Loucy (cell line): ENCODE data around the gene KIRREL3.

Experiments
- H2AFZ ChIP-seq: fragments of 200-600 bp; sonication (generic); 2 replicates; pipeline ENCODE4 v1.6.0; 2016; ENCODE audit warnings: antibody characterized with exemption, mild to moderate bottlenecking, low read length, moderate library complexity
- H3F3A ChIP-seq: fragments of 200-600 bp; 2 replicates; pipeline ENCODE4 v1.6.0; 2016; ENCODE audit warnings: antibody characterized with exemption, low read depth, mild to moderate bottlenecking
- H3K27me3 ChIP-seq: fragments of 200-600 bp; sonication (generic); 2 replicates; pipeline ENCODE4 v1.6.1; 2014; ENCODE audit warnings: low read length, mild to moderate bottlenecking; ENCODE audit not compliant: insufficient read depth, poor library complexity, severe bottlenecking
- H3K36me3 ChIP-seq: fragments of 200-600 bp; sonication (generic); 2 replicates; pipeline ENCODE4 v1.6.1; 2016; ENCODE audit warnings: low read length; ENCODE audit not compliant: insufficient read depth
- H3K4me1 ChIP-seq: fragments of 200-600 bp; sonication (generic); 2 replicates; pipeline ENCODE4 v1.5.1; 2014; ENCODE audit warnings: low read length, mild to moderate bottlenecking; ENCODE audit not compliant: insufficient read depth, poor library complexity, severe bottlenecking
- H3K4me2 ChIP-seq: fragments of 200-600 bp; sonication (generic); 2 replicates; pipeline ENCODE4 v1.6.0; 2014; ENCODE audit warnings: antibody characterized with exemption, low read length, low read depth, mild to moderate bottlenecking; ENCODE audit not compliant: poor library complexity, severe bottlenecking
- H3K4me3 ChIP-seq: fragments of 200-600 bp; sonication (generic); 2 replicates; pipeline ENCODE4 v1.5.1; 2014; ENCODE audit warnings: low read length, mild to moderate bottlenecking, mixed read lengths; ENCODE audit not compliant: poor library complexity, severe bottlenecking
- H3K79me2 ChIP-seq: fragments of 200-600 bp; sonication (generic); 2 replicates; pipeline ENCODE4 v1.6.1; 2014; ENCODE audit warnings: low read length; ENCODE audit not compliant: insufficient read depth
- H3K9ac ChIP-seq: fragments of 200-600 bp; sonication (generic); 2 replicates; pipeline ENCODE4 v1.6.0; 2014; ENCODE audit warnings: mild to moderate bottlenecking, low read depth, low read length, moderate library complexity; ENCODE audit not compliant: poor library complexity, severe bottlenecking
- H3K9me2 ChIP-seq: fragments of 200-600 bp; sonication (generic); replicated peaks from 2 replicates; pipeline ENCODE4 v1.6.1; 2016; ENCODE audit warnings: low read depth, low read length, mixed read lengths
- H3K9me3 ChIP-seq: fragments of 200-600 bp; sonication (generic); 2 replicates; pipeline ENCODE4 v1.6.1; 2014; ENCODE audit warnings: mild to moderate bottlenecking, antibody characterized with exemption, low read length, low read depth; ENCODE audit not compliant: insufficient read depth
- H4K20me1 ChIP-seq: fragments of 200-600 bp; sonication (generic); 2 replicates; pipeline ENCODE4 v1.6.0; 2014; ENCODE audit warnings: antibody characterized with exemption, low read length, mild to moderate bottlenecking; ENCODE audit not compliant: insufficient read depth, poor library complexity, severe bottlenecking
- EZH2phosphoT487 ChIP-seq: fragments of 200-600 bp; IDR thresholded peaks from 2 replicates; pipeline ENCODE4 v1.6.1; 2018; ENCODE audit warnings: antibody characterized with exemption, mild to moderate bottlenecking, moderate library complexity, borderline replicate concordance
- TF ChIP-seq, protein P1 (sequence below): fragments of 200-600 bp; sonication (generic); conservative IDR thresholded peaks from 2 replicates; pipeline ENCODE4 v1.5.1; 2014; ENCODE audit warnings: mild to moderate bottlenecking, antibody characterized with exemption, low read length

Gene KIRREL3

DNA sequence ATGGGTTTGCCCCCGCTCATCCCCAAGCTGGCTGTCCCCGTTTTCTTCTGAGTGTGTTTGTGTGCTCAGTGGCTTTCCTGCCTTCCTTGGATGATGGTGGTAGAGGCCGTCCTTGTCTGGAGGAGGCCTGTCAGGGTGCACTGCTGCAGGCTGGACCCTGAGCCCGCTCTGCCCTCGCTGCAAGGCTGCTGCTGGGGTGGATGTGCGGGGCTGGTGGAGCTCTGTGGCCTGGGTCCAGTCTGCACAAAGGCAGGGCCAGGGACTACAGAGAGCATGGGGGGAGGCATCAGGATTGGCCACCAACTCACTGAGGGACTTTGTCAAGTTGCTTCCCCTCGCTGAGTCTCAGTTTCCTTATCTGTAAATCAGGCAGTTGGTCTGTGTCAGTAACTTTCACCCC lies 275.0 kb downstream of the KIRREL3 start:
- no peak overlapping the region for H3K4me3 ChIP-seq

DNA sequence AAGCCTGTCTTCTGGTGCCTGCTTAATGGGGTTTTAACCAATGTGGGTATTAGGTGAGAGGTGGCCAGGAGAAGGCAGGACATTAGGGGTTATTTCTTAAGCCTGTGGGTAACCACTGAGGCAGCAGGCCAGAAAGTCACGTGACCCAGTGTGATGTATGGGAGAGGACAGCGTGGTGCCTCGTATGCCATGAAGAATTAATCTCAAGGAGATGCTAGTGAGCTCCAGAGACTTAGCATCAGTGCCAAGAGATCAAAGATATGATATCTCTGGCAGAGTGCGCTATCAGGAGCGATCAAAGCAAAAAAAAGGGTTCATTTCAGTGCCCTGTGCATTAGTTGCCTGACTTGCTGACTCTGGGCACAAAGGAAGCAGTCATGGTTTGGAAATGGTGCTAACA lies 275.5 kb downstream of the KIRREL3 start:
- H3K4me3 ChIP-seq, result no peak overlapping the region
- H3K27me3 ChIP-seq, result no peaks in the 10 kb centered on the region
- H3F3A ChIP-seq, result no peaks in the 10 kb centered on the region
- no peak overlapping the region for H3K4me2 ChIP-seq
- H2AFZ ChIP-seq, result no peak overlapping the region
- no peaks in the 10 kb centered on the region for H4K20me1 ChIP-seq
- 0 out of 2 replicates have a peak, but pooled peaks cover 3% of the 10 kb centered on the region for H3K9me3 ChIP-seq
- TF ChIP-seq, protein P1, sequence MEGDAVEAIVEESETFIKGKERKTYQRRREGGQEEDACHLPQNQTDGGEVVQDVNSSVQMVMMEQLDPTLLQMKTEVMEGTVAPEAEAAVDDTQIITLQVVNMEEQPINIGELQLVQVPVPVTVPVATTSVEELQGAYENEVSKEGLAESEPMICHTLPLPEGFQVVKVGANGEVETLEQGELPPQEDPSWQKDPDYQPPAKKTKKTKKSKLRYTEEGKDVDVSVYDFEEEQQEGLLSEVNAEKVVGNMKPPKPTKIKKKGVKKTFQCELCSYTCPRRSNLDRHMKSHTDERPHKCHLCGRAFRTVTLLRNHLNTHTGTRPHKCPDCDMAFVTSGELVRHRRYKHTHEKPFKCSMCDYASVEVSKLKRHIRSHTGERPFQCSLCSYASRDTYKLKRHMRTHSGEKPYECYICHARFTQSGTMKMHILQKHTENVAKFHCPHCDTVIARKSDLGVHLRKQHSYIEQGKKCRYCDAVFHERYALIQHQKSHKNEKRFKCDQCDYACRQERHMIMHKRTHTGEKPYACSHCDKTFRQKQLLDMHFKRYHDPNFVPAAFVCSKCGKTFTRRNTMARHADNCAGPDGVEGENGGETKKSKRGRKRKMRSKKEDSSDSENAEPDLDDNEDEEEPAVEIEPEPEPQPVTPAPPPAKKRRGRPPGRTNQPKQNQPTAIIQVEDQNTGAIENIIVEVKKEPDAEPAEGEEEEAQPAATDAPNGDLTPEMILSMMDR, result no peak
- no peak for TF ChIP-seq EZH2phosphoT487
- H3K4me1 ChIP-seq, result no peaks in the 10 kb centered on the region
- no peaks in the 10 kb centered on the region for H3K79me2 ChIP-seq
- no peaks in the 10 kb centered on the region for H3K9me2 ChIP-seq
- H3K36me3 ChIP-seq, result no peaks in the 10 kb centered on the region
- no peak overlapping the region for H3K9ac ChIP-seq

More for the DNA sequence above, 275.0 kb downstream of the KIRREL3 start:
- Histone ChIP-seq H3K79me2 (no peaks in the 10 kb centered on the region), H3K4me1 (no peaks in the 10 kb centered on the region), H3K9me2 (no peaks in the 10 kb centered on the region), H2AFZ (no peak overlapping the region), H3K9ac (no peak overlapping the region), H3K4me2 (no peak overlapping the region), H3K27me3 (no peaks in the 10 kb centered on the region), H3K36me3 (no peaks in the 10 kb centered on the region), H3K9me3 (0 out of 2 replicates have a peak, but pooled peaks cover 3% of the 10 kb centered on the region), H3F3A (no peaks in the 10 kb centered on the region), H4K20me1 (no peaks in the 10 kb centered on the region)
- no peak for TF ChIP-seq EZH2phosphoT487
- TF ChIP-seq, protein P1, result no peak

DNA sequence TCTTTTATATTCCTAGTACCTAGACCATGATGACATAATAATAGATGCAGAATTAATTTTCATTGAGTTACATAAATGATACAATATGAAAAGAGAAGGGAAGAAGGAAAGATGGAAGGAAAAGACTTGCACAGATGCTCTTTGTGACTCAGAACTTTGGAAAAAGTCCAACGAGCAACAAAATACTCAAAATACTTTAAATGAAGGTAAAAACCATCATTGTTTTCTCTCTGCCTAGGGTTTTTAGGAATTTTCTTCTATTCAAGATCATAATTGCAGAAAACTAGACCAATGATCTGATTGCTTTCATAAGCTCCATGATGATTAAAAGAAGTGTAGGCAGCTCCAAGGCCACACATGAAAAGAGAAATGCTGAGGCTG lies 276.9 kb downstream of the KIRREL3 start:
- Histone ChIP-seq H3K4me3 (no peak overlapping the region), H3K9me2 (no peaks in the 10 kb centered on the region), H3K36me3 (no peaks in the 10 kb centered on the region), H3K79me2 (no peaks in the 10 kb centered on the region), H2AFZ (no peak overlapping the region), H3F3A (no peaks in the 10 kb centered on the region), H3K27me3 (no peaks in the 10 kb centered on the region), H3K4me1 (no peaks in the 10 kb centered on the region), H4K20me1 (no peaks in the 10 kb centered on the region), H3K9me3 (0 out of 2 replicates have a peak, but pooled peaks cover 3% of the 10 kb centered on the region), H3K4me2 (no peak overlapping the region), H3K9ac (no peak overlapping the region)
- no peak for TF ChIP-seq EZH2phosphoT487
- TF ChIP-seq, protein P1, result no peak
